ENCODE data around the gene FAM50B. TPM values are rescaled to one million over a fixed set of nuclear protein-coding genes. Genes with fewer than 3 reads are reported as not detected.

Gene FAM50B
- total RNA-seq: 5.0 TPM

GRCh38 chr6:3848925-3849605 lies at the start of gene FAM50B:
FAM50B (plus strand) TSS chr6:3849373; CDS start chr6:3849812, 439 bp downstream.
- DNase-seq: peak; percentile 76

- no peak for DNase-seq
Measured at GRCh38 chr6:3799719-3800118, 49.5 kb upstream of the FAM50B start.

GRCh38 chr6:3800850-3801591 lies 48.2 kb upstream of the FAM50B start:
- DNase-seq: no peak

- no peak for DNase-seq
Measured at GRCh38 chr6:3801960-3802359, 47.2 kb upstream of the FAM50B start.

- DNase-seq: peak; percentile 85
Measured at GRCh38 chr6:3803627-3804468, 45.3 kb upstream of the FAM50B start.

GRCh38 chr6:3804964-3805363 lies 44.2 kb upstream of the FAM50B start:
- DNase-seq: peak; percentile 72

GRCh38 chr6:3805448-3806123 lies 43.6 kb upstream of the FAM50B start:
- DNase-seq: peak; percentile 37

GRCh38 chr6:3806169-3806922 lies 42.8 kb upstream of the FAM50B start:
- no peak for DNase-seq

- DNase-seq: no peak
Measured at GRCh38 chr6:3808199-3808598, 41.0 kb upstream of the FAM50B start.

GRCh38 chr6:3808759-3809514 lies 40.2 kb upstream of the FAM50B start:
- no peak for DNase-seq

GRCh38 chr6:3809515-3809891 lies 39.7 kb upstream of the FAM50B start:
- no peak for DNase-seq

GRCh38 chr6:3809982-3810381 lies 39.2 kb upstream of the FAM50B start:
- no peak for DNase-seq

GRCh38 chr6:3811191-3811590 lies 38.0 kb upstream of the FAM50B start:
- no peak for DNase-seq

GRCh38 chr6:3812596-3812995 lies 36.6 kb upstream of the FAM50B start:
- DNase-seq: no peak

- no peak for DNase-seq
Measured at GRCh38 chr6:3813150-3813780, 35.9 kb upstream of the FAM50B start.

GRCh38 chr6:3813918-3814317 lies 35.3 kb upstream of the FAM50B start:
- DNase-seq: no peak

- no peak for DNase-seq
Measured at GRCh38 chr6:3814539-3814938, 34.6 kb upstream of the FAM50B start.

- no peak for DNase-seq
Measured at GRCh38 chr6:3816251-3816650, 32.9 kb upstream of the FAM50B start.

- DNase-seq: no peak
Measured at GRCh38 chr6:3819161-3820110, 29.7 kb upstream of the FAM50B start.

Measured in skin of body (tissue), 2 donors.